Embryonic facial prominence (tissue), 1 donor: ENCODE results near the gene GNPDA1.

Experiments used
- DNase-seq: peaks from one replicate; pipeline ENCODE4 v3.0.0-alpha.2; 2016; ENCODE audit errors: extremely low spot score

GNPDA1 gene

GRCh38 chr5:141992349-141992963 lies 20.4 kb downstream of the GNPDA1 start:
- no peak for DNase-seq

- no peak for DNase-seq
Measured at GRCh38 chr5:141989720-141990119, 23.1 kb downstream of the GNPDA1 start.

- no peak for DNase-seq
Measured at GRCh38 chr5:141986072-141986471, 26.8 kb downstream of the GNPDA1 start.

GRCh38 chr5:141982626-141983025 lies 30.2 kb downstream of the GNPDA1 start:
- DNase-seq: no peak

GRCh38 chr5:141978389-141978788 lies 34.4 kb downstream of the GNPDA1 start:
- DNase-seq: no peak

GRCh38 chr5:141976176-141976575 lies 36.7 kb downstream of the GNPDA1 start:
- no peak for DNase-seq

- no peak for DNase-seq
Measured at GRCh38 chr5:141973871-141974595, 38.8 kb downstream of the GNPDA1 start.

GRCh38 chr5:141969783-141970771 lies 42.8 kb downstream of the GNPDA1 start:
- no peak for DNase-seq

GRCh38 chr5:141968914-141969608 lies 43.8 kb downstream of the GNPDA1 start, which contains the start of gene RNF14:
TSS of gene RNF14 (plus strand) at chr5:141969105. CDS start at chr5:141973589, 4,484 bp downstream.
- DNase-seq: peak; percentile 89

- DNase-seq: no peak
Measured at GRCh38 chr5:141966963-141967333, 45.9 kb downstream of the GNPDA1 start.

GRCh38 chr5:141966275-141966962 lies 46.4 kb downstream of the GNPDA1 start:
- no peak for DNase-seq

GRCh38 chr5:141965071-141965470 lies 47.8 kb downstream of the GNPDA1 start:
- DNase-seq: no peak

- DNase-seq: no peak
Measured at GRCh38 chr5:141963701-141964100, 49.1 kb downstream of the GNPDA1 start.

- DNase-seq: no peak
Measured at GRCh38 chr5:141961466-141961865, 51.4 kb downstream of the GNPDA1 start.

- DNase-seq: peak; percentile 58
Measured at GRCh38 chr5:141960449-141961323, 52.1 kb downstream of the GNPDA1 start.

- no peak for DNase-seq
Measured at GRCh38 chr5:141960018-141960417, 52.8 kb downstream of the GNPDA1 start.

- DNase-seq: no peak
Measured at GRCh38 chr5:141958546-141959172, 54.2 kb downstream of the GNPDA1 start.

- no peak for DNase-seq
Measured at GRCh38 chr5:141958113-141958512, 54.7 kb downstream of the GNPDA1 start, which contains the start of gene PCDH12. TSS of gene PCDH12 (minus strand) at chr5:141958202. CDS start at chr5:141957851, 351 bp downstream.

- no peak for DNase-seq
Measured at GRCh38 chr5:141957367-141957996, 55.3 kb downstream of the GNPDA1 start.
